HepG2 (cell line): ENCODE measurements around the gene PLAA. TPM values are rescaled to one million over a fixed set of nuclear protein-coding genes. Genes with fewer than 3 reads are reported as not detected.
A peak's percentile ranks its signal among the peaks of the same experiment; 100 is the strongest.

Experiments
- ATAC-seq: fragments of 200-7000 bp; cut with Tn5 transposase; 3 replicates; pipeline ENCODE4 v1.9.1; 2020; ENCODE audit warnings: mild to moderate bottlenecking, moderate library complexity
- BruUV-seq: library from RNA; stranded (reverse); fragments of 400-500 nt; replicated peaks from 2 replicates; lab custom pipeline; 2021; lab: Mats Ljungman, UMichigan
- CTCF ChIA-PET: fragments of 300-600 bp; formaldehyde crosslinking; extraction: SDS; loops from one replicate; lab custom pipeline; 2021; ENCODE audit warnings: low total read pairs, inconsistent platforms, low intra/inter-chr PET ratio; lab: Yijun Ruan, JAX
- POLR2A ChIA-PET: fragments of 350-600 bp; sonication (Branson Sonifier 250); formaldehyde crosslinking; loops from one replicate; lab custom pipeline; 2020; ENCODE audit warnings: antibody characterized with exemption, inconsistent platforms; lab: Yijun Ruan, JAX
- DNase-seq: peaks from one replicate; pipeline ENCODE4 v3.0.0-alpha.2; 2015; ENCODE audit warnings: low spot score
- FAIRE-seq: peaks from 3 replicates; lab custom pipeline; 2011; peaks lifted over from hg19 to GRCh38; lab: Jason Lieb, UNC
- H2AFZ ChIP-seq: one replicate; pipeline ENCODE4 v1.6.1; 2011; ENCODE audit warnings: low read length, inconsistent platforms
- H3K27ac ChIP-seq: fragments of 300-600 bp; 3 replicates; pipeline ENCODE4 v1.8.0; 2011; ENCODE audit warnings: mixed run types, mild to moderate bottlenecking, mixed read lengths, low read length, inconsistent platforms; ENCODE audit not compliant: insufficient read depth; ENCODE audit errors: extremely low read length
- H3K27me3 ChIP-seq, 2 experiments: fragments of 200-600 bp in 1 of 2; 2 replicates in 1 of 2; 3 replicates in 1 of 2; pipeline versions ENCODE4 v1.6.0 to v1.8.0; 2011; ENCODE audit warnings: low read length in 2 of 2, mild to moderate bottlenecking in 2 of 2, moderate library complexity in 2 of 2, inconsistent platforms in 1 of 2; ENCODE audit not compliant: insufficient read depth in 2 of 2, control insufficient read depth in 1 of 2
- H3K36me3 ChIP-seq, 2 experiments: fragments of 200-600 bp in 1 of 2; replicated peaks in 1 of 2; 2 replicates in 1 of 2; 3 replicates in 1 of 2; pipeline versions ENCODE4 v1.5.1 to v1.8.0; 2011; ENCODE audit warnings: low read length in 2 of 2, inconsistent platforms in 1 of 2; ENCODE audit not compliant: insufficient read depth in 2 of 2, control insufficient read depth in 1 of 2
- H3K4me1 ChIP-seq: 2 replicates; pipeline ENCODE4 v1.5.1; 2012; ENCODE audit warnings: low read length, inconsistent platforms; ENCODE audit not compliant: insufficient read depth
- H3K4me2 ChIP-seq: 2 replicates; pipeline ENCODE4 v1.6.0; 2011; ENCODE audit warnings: low read depth, low read length, inconsistent platforms
- H3K4me3 ChIP-seq, 3 experiments: fragments of 200-600 bp in 1 of 3; sonication (generic), shearing (Covaris generic) in 1 of 3; replicated peaks in 1 of 3; 2 replicates each; pipeline ENCODE4 v1.5.1; 2011 to 2016; ENCODE audit warnings: low read length in 3 of 3, inconsistent platforms in 2 of 3, low read depth in 2 of 3, mild to moderate bottlenecking in 2 of 3, control low read depth in 1 of 3, mixed read lengths in 1 of 3; ENCODE audit not compliant: insufficient read depth in 1 of 3
- H3K79me2 ChIP-seq: one replicate; pipeline ENCODE4 v1.6.1; 2011; ENCODE audit warnings: low read length, inconsistent platforms; ENCODE audit not compliant: insufficient read depth
- H3K9ac ChIP-seq: 2 replicates; pipeline ENCODE4 v1.6.0; 2011; ENCODE audit warnings: mild to moderate bottlenecking, low read depth, low read length, inconsistent platforms; ENCODE audit not compliant: insufficient read depth
- H3K9me3 ChIP-seq: 2 replicates; pipeline ENCODE4 v1.5.1; 2012; ENCODE audit warnings: mild to moderate bottlenecking, low read length
- H4K20me1 ChIP-seq: 2 replicates; pipeline ENCODE4 v1.6.0; 2011; ENCODE audit warnings: inconsistent platforms, mild to moderate bottlenecking, low read length, moderate library complexity; ENCODE audit not compliant: insufficient read depth
- ATF1 ChIP-seq: IDR thresholded peaks from 2 replicates; pipeline ENCODE4 v1.6.1; 2016; ENCODE audit warnings: mild to moderate bottlenecking, control low read depth
- IKZF1 ChIP-seq: fragments of 450-650 bp; IDR thresholded peaks from 2 replicates; pipeline ENCODE4 v1.7.1; 2016
- NFIC ChIP-seq: IDR thresholded peaks from 2 replicates; pipeline ENCODE4 v1.6.1; 2012; ENCODE audit warnings: mild to moderate bottlenecking, low read length, inconsistent platforms
- ZNF550 ChIP-seq: sonication (generic); formaldehyde crosslinking; IDR thresholded peaks from 2 replicates; pipeline ENCODE4 v1.4.0; 2020; ENCODE audit warnings: mild to moderate bottlenecking, missing genetic modification reagents, borderline replicate concordance
- WGBS: methylation state at CpG from one replicate; pipeline ENCODE4 v1.1.6; 2017; ENCODE audit warnings: low lambda C conversion rate; 5-methylcytosine and 5-hydroxymethylcytosine counted together
- in situ Hi-C: cut with HindIII; loops from 2 replicates; pipeline ENCODE4 v1.10.0; 2017; ENCODE audit warnings: low pct_unique_long_range_greater_than_20kb; ENCODE audit not compliant: extremely low pct_ligation_motif_present
- intact Hi-C: fragments of 100-400 bp; cut with micrococcal nuclease; formaldehyde crosslinking; loops from one replicate; pipeline ENCODE4 v1.10.0; 2022; ENCODE audit not compliant: unreplicated experiment
- polyA plus RNA-seq, 8 experiments: library from polyadenylated mRNA; depleted of rRNA in 3 of 8; stranded (reverse) in 7 of 8; unstranded in 1 of 8; fragments of >200 nt; fragmentation: Illumina TruSeq in 4 of 8; extraction: Trizol in 4 of 8; gene quantifications; 2 replicates each; pipeline versions ENCODE4 v1.2.1 to v1.2.3, GENCODE V29; 2011 to 2016; ENCODE audit warnings: low read depth in 4 of 8, missing spikeins in 1 of 8, mixed read lengths in 1 of 8; ENCODE audit not compliant: insufficient read depth in 1 of 8
- total RNA-seq, 5 experiments: library from RNA; depleted of rRNA; stranded (reverse); fragments of >200 nt; fragmentation: Illumina TruSeq; extraction: Trizol; gene quantifications; 2 replicates each; pipeline ENCODE4 v1.2.3, GENCODE V29; 2016; ENCODE audit warnings: low read depth in 1 of 5
- TF ChIP-seq, protein P1 (sequence below): sonication (generic); formaldehyde crosslinking; IDR thresholded peaks from 2 replicates; pipeline ENCODE4 v1.4.0; 2020; ENCODE audit warnings: missing genetic modification reagents
- TF ChIP-seq, protein P2 (sequence below), 2 experiments: IDR thresholded peaks; 2 replicates each; pipeline ENCODE4 v1.6.1; 2011 to 2012; ENCODE audit warnings: low read length in 2 of 2, borderline replicate concordance in 1 of 2, low read depth in 1 of 2, mild to moderate bottlenecking in 1 of 2, moderate library complexity in 1 of 2
- TF ChIP-seq, protein P3 (sequence below): sonication (generic); formaldehyde crosslinking; IDR thresholded peaks from 2 replicates; pipeline ENCODE4 v1.4.0; 2020; ENCODE audit warnings: missing genetic modification reagents

Gene PLAA
- total and polyA plus RNA-seq, 2 of the 13 experiments (the other 11 are each of a cell fraction or from before 2014, with no cell fraction given), result 5.8 to 22.9 TPM

DNA sequence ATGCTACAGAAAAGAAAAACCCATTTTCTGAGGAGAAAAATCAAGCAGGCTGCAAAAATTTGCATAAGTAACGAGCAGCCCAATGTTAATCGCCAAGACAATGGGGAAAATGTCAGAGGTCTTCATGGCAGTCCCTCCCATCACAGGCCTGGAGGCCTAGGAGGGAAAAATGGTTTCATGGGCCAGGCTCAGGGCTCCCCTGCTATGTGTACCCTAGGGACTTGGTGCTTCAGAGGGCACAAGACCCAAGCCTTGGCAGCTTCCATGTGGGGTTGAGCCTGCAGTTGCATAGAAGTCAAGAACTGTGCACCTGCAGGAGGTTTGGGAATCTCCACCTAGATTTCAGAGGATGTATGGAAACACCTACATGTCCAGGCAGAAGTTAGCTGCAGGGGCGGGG, 64.9 kb downstream of the PLAA start:
- WGBS, result 99% methylated on average over 3 of the region's 3 CpGs
- ChIA-PET CTCF (no interaction called here), POLR2A (no interaction called here)
- H3K27me3 ChIP-seq, result no peaks in the 10 kb centered on the region
- H3K4me2 ChIP-seq, result no peak overlapping the region
- FAIRE-seq (no peak), ATAC-seq (no peak), DNase-seq (no peak)
- intact Hi-C loops, result no loop called here
- in situ Hi-C loops, result no loop called here
- peaks cover 13% of the 10 kb centered on the region; the same call in 1 of the 2 replicates for H3K9me3 ChIP-seq
- BruUV-seq, result no TSS peak
- no peak overlapping the region for H3K9ac ChIP-seq
- H3K79me2 ChIP-seq, result peaks cover 5% of the 10 kb centered on the region
- H4K20me1 ChIP-seq, result no peaks in the 10 kb centered on the region
- no peaks in the 10 kb centered on the region for H3K4me1 ChIP-seq
- no peak overlapping the region for H2AFZ ChIP-seq
- no peak overlapping the region for H3K27ac ChIP-seq
- H3K4me3 ChIP-seq, result no peak overlapping the region
- H3K36me3 ChIP-seq, result peaks cover 7 to 50% of the 10 kb centered on the region in 2 experiments
- TF ChIP-seq ZNF550 (CRISPR knock-in tag) (no peak), ATF1 (CRISPR knock-in tag) (no peak)

DNA sequence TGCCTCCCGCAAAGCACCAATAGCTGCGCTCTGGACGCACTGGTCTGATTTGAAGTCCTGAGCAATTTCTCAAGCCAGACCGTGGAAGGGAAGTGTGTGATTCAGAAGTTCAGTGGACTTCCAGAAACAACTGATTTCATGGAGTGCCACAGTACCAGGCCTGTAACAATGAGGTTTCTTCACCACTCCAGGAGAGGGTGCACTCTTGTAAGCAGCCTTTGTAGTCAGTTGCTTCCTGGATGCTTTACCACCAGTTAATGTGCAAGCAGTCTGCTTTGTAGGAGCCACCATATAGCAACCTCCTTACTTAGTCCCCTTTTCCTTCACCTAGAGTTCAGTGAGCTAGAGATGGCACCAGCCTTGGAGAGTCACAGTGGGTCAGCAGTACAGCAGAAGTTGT, 66.8 kb downstream of the PLAA start:
- H3K27me3 ChIP-seq, result no peaks in the 10 kb centered on the region
- ATAC-seq, result peak; percentile 80
- 100% methylated on average over 4 of the region's 4 CpGs for WGBS
- DNase-seq, result no peak
- ChIA-PET POLR2A (no interaction called here), CTCF (no interaction called here)
- H3K4me3 ChIP-seq, result no peak overlapping the region
- H3K9ac ChIP-seq, result no peak overlapping the region
- no peak overlapping the region for H2AFZ ChIP-seq
- in situ Hi-C loops, result no loop called here
- peaks cover 13% of the 10 kb centered on the region; the same call in 1 of the 2 replicates for H3K9me3 ChIP-seq
- intact Hi-C loops, result no loop called here
- H3K4me2 ChIP-seq, result no peak overlapping the region
- H3K27ac ChIP-seq, result no peak overlapping the region
- BruUV-seq, result no TSS peak
- peaks cover 7 to 44% of the 10 kb centered on the region in 2 experiments for H3K36me3 ChIP-seq
- FAIRE-seq, result no peak
- no peaks in the 10 kb centered on the region for H3K4me1 ChIP-seq
- no peaks in the 10 kb centered on the region for H4K20me1 ChIP-seq
- no peaks in the 10 kb centered on the region for H3K79me2 ChIP-seq
- TF ChIP-seq IKZF1 (no peak), NFIC (no peak)
- TF ChIP-seq, protein P1, sequence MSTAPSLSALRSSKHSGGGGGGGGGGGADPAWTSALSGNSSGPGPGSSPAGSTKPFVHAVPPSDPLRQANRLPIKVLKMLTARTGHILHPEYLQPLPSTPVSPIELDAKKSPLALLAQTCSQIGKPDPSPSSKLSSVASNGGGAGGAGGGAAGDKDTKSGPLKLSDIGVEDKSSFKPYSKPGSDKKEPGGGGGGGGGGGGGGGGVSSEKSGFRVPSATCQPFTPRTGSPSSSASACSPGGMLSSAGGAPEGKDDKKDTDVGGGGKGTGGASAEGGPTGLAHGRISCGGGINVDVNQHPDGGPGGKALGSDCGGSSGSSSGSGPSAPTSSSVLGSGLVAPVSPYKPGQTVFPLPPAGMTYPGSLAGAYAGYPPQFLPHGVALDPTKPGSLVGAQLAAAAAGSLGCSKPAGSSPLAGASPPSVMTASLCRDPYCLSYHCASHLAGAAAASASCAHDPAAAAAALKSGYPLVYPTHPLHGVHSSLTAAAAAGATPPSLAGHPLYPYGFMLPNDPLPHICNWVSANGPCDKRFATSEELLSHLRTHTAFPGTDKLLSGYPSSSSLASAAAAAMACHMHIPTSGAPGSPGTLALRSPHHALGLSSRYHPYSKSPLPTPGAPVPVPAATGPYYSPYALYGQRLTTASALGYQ (CRISPR knock-in tag), result no peak
- TF ChIP-seq, protein P2, sequence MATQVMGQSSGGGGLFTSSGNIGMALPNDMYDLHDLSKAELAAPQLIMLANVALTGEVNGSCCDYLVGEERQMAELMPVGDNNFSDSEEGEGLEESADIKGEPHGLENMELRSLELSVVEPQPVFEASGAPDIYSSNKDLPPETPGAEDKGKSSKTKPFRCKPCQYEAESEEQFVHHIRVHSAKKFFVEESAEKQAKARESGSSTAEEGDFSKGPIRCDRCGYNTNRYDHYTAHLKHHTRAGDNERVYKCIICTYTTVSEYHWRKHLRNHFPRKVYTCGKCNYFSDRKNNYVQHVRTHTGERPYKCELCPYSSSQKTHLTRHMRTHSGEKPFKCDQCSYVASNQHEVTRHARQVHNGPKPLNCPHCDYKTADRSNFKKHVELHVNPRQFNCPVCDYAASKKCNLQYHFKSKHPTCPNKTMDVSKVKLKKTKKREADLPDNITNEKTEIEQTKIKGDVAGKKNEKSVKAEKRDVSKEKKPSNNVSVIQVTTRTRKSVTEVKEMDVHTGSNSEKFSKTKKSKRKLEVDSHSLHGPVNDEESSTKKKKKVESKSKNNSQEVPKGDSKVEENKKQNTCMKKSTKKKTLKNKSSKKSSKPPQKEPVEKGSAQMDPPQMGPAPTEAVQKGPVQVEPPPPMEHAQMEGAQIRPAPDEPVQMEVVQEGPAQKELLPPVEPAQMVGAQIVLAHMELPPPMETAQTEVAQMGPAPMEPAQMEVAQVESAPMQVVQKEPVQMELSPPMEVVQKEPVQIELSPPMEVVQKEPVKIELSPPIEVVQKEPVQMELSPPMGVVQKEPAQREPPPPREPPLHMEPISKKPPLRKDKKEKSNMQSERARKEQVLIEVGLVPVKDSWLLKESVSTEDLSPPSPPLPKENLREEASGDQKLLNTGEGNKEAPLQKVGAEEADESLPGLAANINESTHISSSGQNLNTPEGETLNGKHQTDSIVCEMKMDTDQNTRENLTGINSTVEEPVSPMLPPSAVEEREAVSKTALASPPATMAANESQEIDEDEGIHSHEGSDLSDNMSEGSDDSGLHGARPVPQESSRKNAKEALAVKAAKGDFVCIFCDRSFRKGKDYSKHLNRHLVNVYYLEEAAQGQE (IDR thresholded peaks at IDR 0.05; ENCODE audit: borderline replicate concordance in 1 of 2, low read depth in 1 of 2, low read length in 2 of 2), result no peak
- TF ChIP-seq, protein P3, sequence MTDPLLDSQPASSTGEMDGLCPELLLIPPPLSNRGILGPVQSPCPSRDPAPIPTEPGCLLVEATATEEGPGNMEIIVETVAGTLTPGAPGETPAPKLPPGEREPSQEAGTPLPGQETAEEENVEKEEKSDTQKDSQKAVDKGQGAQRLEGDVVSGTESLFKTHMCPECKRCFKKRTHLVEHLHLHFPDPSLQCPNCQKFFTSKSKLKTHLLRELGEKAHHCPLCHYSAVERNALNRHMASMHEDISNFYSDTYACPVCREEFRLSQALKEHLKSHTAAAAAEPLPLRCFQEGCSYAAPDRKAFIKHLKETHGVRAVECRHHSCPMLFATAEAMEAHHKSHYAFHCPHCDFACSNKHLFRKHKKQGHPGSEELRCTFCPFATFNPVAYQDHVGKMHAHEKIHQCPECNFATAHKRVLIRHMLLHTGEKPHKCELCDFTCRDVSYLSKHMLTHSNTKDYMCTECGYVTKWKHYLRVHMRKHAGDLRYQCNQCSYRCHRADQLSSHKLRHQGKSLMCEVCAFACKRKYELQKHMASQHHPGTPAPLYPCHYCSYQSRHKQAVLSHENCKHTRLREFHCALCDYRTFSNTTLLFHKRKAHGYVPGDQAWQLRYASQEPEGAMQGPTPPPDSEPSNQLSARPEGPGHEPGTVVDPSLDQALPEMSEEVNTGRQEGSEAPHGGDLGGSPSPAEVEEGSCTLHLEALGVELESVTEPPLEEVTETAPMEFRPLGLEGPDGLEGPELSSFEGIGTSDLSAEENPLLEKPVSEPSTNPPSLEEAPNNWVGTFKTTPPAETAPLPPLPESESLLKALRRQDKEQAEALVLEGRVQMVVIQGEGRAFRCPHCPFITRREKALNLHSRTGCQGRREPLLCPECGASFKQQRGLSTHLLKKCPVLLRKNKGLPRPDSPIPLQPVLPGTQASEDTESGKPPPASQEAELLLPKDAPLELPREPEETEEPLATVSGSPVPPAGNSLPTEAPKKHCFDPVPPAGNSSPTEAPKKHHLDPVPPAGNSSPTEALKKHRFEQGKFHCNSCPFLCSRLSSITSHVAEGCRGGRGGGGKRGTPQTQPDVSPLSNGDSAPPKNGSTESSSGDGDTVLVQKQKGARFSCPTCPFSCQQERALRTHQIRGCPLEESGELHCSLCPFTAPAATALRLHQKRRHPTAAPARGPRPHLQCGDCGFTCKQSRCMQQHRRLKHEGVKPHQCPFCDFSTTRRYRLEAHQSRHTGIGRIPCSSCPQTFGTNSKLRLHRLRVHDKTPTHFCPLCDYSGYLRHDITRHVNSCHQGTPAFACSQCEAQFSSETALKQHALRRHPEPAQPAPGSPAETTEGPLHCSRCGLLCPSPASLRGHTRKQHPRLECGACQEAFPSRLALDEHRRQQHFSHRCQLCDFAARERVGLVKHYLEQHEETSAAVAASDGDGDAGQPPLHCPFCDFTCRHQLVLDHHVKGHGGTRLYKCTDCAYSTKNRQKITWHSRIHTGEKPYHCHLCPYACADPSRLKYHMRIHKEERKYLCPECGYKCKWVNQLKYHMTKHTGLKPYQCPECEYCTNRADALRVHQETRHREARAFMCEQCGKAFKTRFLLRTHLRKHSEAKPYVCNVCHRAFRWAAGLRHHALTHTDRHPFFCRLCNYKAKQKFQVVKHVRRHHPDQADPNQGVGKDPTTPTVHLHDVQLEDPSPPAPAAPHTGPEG (CRISPR knock-in tag), result no peak
